Mucosa of descending colon (tissue), 3 donors: ENCODE data around the gene FAM131C. TPM values are rescaled to one million over a fixed set of nuclear protein-coding genes. Genes with fewer than 3 reads are reported as not detected.
"Not testable (repeated sequence)": the region's sequence is repeated elsewhere in the genome, so short reads cannot be mapped to it uniquely, and the experiment has no call there.

Source experiments
- ATAC-seq: fragments of 200-7000 bp; cut with Tn5 transposase; one replicate; pipeline ENCODE4 v1.9.1; 2020; ENCODE audit warnings: mild to moderate bottlenecking, moderate library complexity
- DNase-seq, 3 donors: peaks; one replicate each; pipeline ENCODE4 v3.0.0-alpha.2; 2020
- H3K36me3 ChIP-seq: fragments of 200-600 bp; one replicate; pipeline ENCODE4 v1.8.0; 2021; ENCODE audit warnings: low read depth, mild to moderate bottlenecking
- H3K4me1 ChIP-seq: fragments of 200-600 bp; one replicate; pipeline ENCODE4 v1.8.0; 2021; ENCODE audit warnings: low read depth, mild to moderate bottlenecking
- H3K4me3 ChIP-seq: fragments of 200-600 bp; one replicate; pipeline ENCODE4 v1.8.0; 2021; ENCODE audit warnings: mild to moderate bottlenecking
- H3K9me3 ChIP-seq: fragments of 200-600 bp; one replicate; pipeline ENCODE4 v1.8.0; 2021; ENCODE audit warnings: mild to moderate bottlenecking
- intact Hi-C, 2 donors: fragments of 100-400 bp; cut with DNase I in 1 of 2; cut with micrococcal nuclease in 1 of 2; formaldehyde crosslinking; loops; one replicate each; pipeline versions ENCODE4 v1.11.0 to v1.11.1; 2022; cut with DNase I, micrococcal nuclease
- total RNA-seq, 3 donors: library from RNA; stranded (reverse); fragmentation: NEBNext Ultra II Directional in 2 of 3; extraction: Animal tissue kit (Norgen Biotek cat#: 25700) in 2 of 3; gene quantifications; one replicate each; pipeline versions ENCODE4 v1.2.1 to v1.2.4, GENCODE V29; 2021 to 2023
- TF ChIP-seq, protein P1 (sequence below): fragments of 200-600 bp; IDR thresholded peaks from one replicate; pipeline ENCODE4 v1.8.0; 2022; ENCODE audit warnings: antibody characterized with exemption, mild to moderate bottlenecking
- donor health status: DM: no; HTN: no; CAD: no; lungs with moderate emphysema.
- donor health status: DM: no; HTN: no; CAD: no.
- donor health status: DM: no; HTN: yes; CAD: no.

Gene FAM131C
- total RNA-seq, 3 donors from 2014 or later: 3.5 TPM; not detected in 2

DNA sequence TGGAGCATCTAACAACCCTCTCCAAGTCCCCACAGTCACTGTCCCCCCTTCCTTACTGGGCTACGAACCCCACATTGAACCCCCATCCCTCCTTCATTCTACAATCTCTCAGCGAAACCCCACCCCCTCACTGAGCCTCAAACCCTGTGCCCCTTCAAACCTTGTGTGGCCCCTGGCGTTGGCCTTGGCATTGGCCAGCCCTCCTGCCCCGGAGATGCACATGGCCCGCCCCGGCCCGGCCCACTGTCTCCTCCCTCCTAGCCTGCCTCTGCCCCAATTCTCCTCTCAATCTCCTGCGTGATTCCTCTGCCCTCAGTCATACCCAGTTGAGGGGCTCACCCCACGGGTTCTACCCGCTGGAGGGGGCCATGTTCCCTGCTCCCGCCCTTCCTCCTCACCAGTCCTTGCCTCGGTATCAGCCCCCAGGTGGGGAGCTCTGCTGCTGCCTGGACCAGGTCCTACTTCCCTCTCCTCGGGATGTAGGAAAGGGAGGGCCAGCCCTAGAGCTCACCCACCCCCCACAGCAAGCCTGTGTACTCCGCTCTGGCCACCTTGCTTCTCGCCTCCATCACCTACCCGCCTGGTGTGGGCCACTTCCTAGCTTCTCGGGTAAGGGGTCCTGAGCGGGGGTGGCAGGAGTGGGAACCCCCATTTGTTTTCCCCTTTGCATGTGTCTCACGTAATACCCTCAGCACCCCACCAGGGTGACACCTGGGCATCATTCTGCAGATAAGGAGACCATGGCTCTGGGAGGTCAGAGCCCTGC, 45.0 kb downstream of the FAM131C start:
- ATAC-seq: no peak
- intact Hi-C loops: no loop called here
- Histone ChIP-seq H3K4me3 (no peak overlapping the region), H3K4me1 (peaks cover 8% of the 10 kb centered on the region), H3K9me3 (no peaks in the 10 kb centered on the region), H3K36me3 (no peaks in the 10 kb centered on the region)
- TF ChIP-seq, protein P1, sequence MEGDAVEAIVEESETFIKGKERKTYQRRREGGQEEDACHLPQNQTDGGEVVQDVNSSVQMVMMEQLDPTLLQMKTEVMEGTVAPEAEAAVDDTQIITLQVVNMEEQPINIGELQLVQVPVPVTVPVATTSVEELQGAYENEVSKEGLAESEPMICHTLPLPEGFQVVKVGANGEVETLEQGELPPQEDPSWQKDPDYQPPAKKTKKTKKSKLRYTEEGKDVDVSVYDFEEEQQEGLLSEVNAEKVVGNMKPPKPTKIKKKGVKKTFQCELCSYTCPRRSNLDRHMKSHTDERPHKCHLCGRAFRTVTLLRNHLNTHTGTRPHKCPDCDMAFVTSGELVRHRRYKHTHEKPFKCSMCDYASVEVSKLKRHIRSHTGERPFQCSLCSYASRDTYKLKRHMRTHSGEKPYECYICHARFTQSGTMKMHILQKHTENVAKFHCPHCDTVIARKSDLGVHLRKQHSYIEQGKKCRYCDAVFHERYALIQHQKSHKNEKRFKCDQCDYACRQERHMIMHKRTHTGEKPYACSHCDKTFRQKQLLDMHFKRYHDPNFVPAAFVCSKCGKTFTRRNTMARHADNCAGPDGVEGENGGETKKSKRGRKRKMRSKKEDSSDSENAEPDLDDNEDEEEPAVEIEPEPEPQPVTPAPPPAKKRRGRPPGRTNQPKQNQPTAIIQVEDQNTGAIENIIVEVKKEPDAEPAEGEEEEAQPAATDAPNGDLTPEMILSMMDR: no peak
- DNase-seq: no peak

DNA sequence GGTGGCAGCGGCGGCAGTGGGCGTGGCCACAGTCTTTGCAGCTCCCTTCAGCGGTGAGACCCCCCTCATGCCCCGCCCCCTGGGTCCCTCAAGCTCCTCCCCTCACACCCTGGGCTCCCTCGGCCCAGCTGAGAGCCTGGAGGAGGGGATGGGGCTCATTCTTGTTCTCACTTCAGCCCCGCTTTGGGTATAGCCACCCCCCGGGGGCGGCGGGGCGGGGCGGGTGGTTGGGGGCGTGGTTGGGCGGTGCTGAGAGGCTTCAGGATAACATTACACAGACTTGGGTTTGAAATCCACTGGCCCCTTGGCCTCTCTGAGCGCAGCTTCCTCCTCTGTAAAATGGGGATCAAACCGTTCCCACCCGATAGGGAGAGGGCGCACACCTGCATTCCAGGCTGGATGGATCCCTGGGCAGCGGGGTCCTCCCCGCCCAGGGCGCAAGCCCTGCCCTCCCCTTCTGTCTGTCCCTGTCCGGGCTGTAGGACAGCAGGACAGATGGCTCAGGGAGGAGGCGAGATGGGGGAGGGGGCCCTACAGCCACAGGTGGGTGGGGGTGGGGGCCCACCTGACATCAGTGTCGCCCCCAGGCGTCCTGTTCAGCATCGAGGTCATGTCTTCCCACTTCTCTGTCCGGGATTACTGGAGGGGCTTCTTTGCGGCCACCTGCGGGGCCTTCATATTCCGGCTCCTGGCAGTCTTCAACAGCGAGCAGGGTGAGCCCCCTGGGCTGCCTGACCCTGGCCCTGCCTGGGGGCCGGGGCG, 46.5 kb downstream of the FAM131C start:
- TF ChIP-seq, protein P1: no peak
- intact Hi-C loops: no loop called here
- H3K4me3 ChIP-seq: no peak overlapping the region
- DNase-seq: peak in 1 of 3 donors; percentile 11
- no peaks in the 10 kb centered on the region for H3K36me3 ChIP-seq
- ATAC-seq: no peak
- H3K9me3 ChIP-seq: no peaks in the 10 kb centered on the region
- H3K4me1 ChIP-seq: peaks cover 8% of the 10 kb centered on the region

DNA sequence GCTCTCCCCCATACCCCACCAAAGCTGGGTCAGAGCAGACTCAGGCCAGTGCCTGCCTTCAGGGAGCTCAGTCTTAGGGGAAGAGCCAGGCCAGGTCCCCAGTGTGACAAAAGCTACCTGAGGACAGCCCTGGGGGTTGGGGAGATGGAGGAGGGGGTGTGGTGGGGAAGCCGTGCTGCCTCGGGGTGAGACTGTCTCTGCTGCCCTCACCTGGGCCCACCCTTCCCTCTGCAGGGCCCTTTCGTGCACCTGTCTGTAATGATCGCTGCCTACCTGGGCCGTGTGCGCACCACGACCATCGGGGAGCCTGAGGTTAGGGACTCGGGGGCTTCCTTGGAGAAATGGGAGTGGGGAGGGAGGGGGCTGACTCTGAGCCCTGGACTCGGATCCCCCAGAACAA, 47.1 kb downstream of the FAM131C start:
- H3K36me3 ChIP-seq, H3K4me1 ChIP-seq, DNase-seq, ATAC-seq, H3K9me3 ChIP-seq, H3K4me3 ChIP-seq, intact Hi-C loops: not testable (repeated sequence)

DNA sequence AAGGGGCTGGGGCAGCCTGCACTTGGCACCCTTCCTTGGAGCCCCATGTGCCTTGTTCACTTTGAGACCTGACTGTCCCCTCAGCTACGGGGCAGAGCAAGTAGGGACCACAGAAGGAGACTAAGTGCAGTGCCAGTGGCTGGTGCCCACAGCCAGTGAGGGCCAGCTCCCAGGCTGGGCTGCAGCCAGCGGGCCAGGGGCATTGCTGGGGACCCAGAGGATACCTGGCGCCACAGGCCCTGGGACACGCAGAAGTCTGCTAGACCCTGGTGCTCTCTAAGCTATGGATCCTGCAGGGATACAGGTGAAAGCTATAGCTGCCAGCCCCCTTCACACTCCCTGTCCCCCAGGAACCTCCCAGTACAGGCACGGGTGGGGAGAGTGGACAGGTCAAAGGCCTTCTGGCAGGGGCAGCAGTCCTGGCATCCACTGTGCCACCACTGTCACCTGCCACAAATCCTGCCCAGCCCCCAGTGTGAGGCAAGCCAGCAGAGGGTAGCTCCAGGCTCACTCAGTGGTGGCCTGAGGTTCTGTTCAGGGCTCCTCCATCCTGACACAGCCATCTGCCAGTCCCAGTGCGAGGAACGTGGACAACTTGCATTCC, 50.3 kb downstream of the FAM131C start:
- H3K4me1 ChIP-seq: peaks cover 8% of the 10 kb centered on the region
- ATAC-seq: no peak

DNA sequence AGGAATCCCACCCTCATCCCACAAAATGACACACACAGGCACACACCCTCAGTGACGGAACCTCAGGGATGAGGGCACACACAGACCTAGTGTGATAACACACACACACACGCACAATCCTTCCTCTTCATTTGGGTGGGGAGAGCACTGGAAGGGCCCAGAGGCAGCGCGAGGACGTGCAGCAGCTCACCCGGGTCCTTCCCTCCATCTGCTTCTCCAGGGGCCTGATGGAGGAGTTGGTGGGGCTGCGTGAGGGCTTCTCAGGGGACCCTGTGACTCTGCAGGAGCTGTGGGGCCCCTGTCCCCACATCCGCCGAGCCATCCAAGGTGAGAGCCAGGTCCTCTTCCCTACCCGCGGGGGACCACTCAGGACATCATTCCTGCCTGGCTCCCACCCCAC, 51.1 kb downstream of the FAM131C start:
- no peak for ATAC-seq

More for the DNA sequence above, 50.3 kb downstream of the FAM131C start:
- TF ChIP-seq, protein P1: no peak
- no peak for DNase-seq
- intact Hi-C loops: no loop called here
- Histone ChIP-seq H3K9me3 (no peaks in the 10 kb centered on the region), H3K36me3 (no peaks in the 10 kb centered on the region), H3K4me3 (no peak overlapping the region)

More for the DNA sequence above, 51.1 kb downstream of the FAM131C start:
- H3K9me3 ChIP-seq: no peaks in the 10 kb centered on the region
- H3K4me1 ChIP-seq: peaks cover 8% of the 10 kb centered on the region
- H3K36me3 ChIP-seq: no peaks in the 10 kb centered on the region
- no peak overlapping the region for H3K4me3 ChIP-seq
- DNase-seq: no peak
- TF ChIP-seq, protein P1: no peak
- intact Hi-C loops: no loop called here
